Measurements from ENCODE around the gene UPF2.
"Not testable (repeated sequence)": the region's sequence is repeated elsewhere in the genome, so short reads cannot be mapped to it uniquely, and the experiment has no call there.

UPF2 gene

DNA sequence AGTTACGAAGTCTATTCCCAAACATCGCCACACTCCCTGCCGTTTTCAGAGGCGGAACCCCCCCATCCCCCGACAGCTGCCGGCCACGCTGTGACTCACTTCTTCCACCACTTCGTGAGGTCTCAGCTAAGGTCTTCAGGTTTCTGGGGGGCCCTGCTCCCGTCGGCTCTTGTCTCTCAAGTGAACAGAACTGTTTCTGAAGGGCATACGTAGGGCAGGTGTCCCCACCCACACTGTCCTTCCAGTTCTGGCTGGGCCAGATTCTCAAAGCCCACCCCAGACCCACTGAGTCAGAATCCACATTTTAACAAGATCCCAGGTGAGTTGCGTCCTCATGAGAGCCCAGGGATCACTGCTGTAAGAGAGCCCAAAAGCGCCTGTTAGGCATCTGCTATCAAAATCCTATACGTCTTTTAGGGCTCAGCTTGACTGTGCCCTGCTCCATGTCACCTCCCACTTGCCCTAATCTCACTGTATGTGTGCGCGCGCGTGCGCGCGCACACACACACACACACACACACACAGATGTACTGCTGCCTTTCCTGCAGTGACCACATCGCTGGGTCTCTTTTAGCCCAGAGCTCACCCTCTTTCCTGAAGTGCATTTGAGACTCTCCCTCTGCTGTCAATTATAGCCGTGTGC is 140.7 kb downstream of the UPF2 start:
- DNase-seq = no peak

GRCh38 chr10:11901454-11901832 is 141.2 kb downstream of the UPF2 start:
- DNase-seq = no peak

GRCh38 chr10:11901036-11901301 is 141.6 kb downstream of the UPF2 start:
- no peak for DNase-seq

GRCh38 chr10:11899067-11899876 is 143.3 kb downstream of the UPF2 start:
- DNase-seq = no peak

DNA sequence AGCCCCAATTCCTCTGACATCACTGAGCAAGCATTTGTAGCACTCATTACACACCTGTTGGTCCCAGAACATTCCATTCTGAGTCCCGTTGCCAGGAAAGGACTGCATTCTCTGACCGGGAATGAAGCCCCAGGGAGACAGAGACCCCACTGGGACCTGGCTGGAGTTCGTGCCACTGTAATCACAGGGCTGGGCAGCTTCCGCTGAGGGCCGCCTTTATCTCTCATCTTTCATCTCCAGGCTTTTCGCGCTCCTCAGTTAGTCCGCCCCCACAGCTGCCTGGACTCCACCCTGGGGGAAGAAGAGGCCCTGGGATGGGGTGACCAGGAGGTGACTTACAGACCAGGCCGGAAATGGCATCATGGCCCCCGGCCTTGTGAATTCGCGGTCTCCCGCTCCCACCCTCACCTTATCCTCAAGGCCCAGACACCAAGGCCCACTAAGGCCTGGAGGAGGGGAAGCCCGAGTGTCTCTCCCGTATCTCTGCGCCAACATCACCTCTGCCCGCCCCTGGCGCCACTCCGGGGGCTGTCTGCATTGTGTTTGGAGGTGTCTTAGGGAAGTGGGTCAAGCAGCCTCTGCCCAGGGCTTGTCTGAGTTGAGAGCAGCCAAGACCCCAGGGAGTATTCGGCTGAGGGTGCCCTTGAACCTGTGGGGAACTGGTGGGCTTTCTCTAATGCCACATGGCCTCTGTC is 144.1 kb downstream of the UPF2 start:
- DNase-seq = no peak

DNA sequence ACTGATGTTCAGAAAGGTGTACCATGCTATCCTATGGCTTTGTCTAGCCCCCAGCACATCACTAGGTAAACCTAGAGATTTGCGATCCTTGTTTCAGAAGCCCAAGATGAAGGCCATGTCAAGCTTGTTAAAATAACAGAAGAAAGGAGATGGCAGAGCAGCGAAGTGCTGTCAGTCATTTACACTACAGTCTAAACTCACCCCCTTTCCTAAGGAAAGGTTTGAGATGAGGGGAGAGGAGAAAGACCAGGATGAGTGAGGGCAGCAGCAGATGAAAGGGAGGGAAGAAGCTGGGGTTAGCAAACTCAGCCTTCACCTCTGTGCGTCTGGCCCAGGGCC is 144.6 kb downstream of the UPF2 start:
- no peak for DNase-seq

- no peak for DNase-seq
Observed at GRCh38 chr10:11896549-11897200, 145.9 kb downstream of the UPF2 start.

GRCh38 chr10:11895598-11895997 is 147.0 kb downstream of the UPF2 start:
- no peak for DNase-seq

GRCh38 chr10:11895108-11895466 is 147.5 kb downstream of the UPF2 start:
- DNase-seq = no peak

DNA sequence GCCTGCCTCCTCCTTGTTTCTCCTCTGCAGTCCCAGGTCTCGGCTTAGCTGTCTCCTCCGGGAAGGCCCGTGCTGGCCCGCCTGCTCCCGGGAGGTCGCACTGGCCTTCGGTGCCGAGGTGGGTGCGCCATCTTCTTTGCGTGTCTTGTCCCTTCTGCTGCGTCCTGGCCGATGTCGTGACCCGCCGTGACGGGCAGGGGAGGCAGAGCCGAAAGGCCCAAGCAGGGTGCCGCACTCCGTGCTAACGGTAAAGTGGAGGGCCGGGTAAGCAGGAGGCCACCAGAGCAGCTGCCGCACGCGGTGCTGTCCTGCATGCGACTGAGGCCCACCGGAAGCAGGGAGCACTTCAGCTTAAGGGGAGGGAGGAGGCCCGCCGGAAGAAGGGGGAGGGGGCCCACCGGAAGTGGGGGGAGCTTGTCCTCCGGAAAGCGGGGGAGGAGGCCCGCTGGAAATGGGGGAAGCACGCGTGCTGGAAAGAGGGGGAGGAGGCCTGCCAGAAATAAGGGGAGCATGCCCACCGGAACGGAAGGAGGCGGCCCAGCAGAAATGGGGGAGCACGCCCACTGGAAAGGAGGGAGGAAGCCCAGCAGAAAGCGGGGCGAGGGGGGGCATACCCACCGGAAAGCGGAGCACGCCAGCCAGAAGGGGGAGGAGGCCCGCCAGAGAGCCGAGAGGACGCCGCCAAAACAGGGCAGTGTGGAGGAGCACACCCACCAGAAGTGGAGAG is 148.1 kb downstream of the UPF2 start:
- DNase-seq = no peak

- DNase-seq = no peak
Observed at GRCh38 chr10:11893749-11894278, 148.8 kb downstream of the UPF2 start.

DNA sequence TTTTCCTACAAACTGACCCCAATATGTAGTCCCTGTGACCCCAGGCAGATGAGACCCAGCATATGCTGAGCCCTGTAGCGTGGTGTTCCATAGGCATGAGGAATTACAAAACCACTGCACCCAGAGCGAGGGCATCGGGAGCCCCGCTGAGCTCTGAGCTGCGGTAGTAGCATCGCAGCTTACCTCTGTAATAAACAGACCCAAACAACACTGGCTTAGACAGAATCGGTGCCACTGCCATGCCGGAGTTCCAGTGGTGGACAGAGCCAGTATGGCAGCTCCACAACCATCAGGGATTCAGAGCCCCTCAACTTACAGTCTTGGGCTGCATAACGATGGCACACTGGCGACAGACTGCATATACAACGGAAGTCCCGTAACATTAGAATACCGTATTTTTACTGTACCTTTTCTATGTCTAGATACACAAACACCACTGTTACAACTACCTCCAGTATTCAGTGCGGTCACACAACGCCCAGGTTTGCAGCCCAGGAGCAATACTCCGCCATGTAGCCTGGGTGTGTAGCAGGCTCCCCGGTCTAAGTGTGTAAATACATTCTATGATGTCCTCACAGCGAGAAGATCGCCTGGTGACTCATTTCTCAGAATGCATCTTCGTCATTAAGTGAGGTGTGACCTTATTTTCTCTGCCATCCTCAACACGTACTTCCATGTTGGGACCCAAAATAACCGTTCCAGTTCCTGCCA is 150.7 kb downstream of the UPF2 start:
- no peak for DNase-seq

- not testable (repeated sequence) for DNase-seq
Observed at GRCh38 chr10:11889263-11889662, 153.3 kb downstream of the UPF2 start.

GRCh38 chr10:11887381-11888227 is 155.0 kb downstream of the UPF2 start:
- DNase-seq = no peak

- no peak for DNase-seq
Observed at GRCh38 chr10:11886851-11887250, 155.8 kb downstream of the UPF2 start.

DNA sequence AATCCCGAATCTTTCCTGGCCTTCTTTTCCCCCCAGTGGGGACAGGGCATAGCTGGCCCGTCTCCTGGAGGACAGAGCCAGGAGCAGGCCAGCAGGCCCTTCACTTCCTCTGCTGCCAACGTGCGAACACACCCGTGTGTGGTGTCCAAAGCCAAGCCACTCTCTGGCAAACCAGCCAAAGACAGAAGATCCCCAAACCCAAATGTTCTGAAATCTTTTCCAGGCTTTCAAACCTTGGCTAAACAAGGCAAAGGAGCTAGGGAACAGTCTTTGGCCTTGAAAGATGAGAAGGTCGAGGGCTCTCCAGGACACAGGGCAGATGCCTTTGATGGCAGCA is 156.5 kb downstream of the UPF2 start:
- DNase-seq = no peak

DNA sequence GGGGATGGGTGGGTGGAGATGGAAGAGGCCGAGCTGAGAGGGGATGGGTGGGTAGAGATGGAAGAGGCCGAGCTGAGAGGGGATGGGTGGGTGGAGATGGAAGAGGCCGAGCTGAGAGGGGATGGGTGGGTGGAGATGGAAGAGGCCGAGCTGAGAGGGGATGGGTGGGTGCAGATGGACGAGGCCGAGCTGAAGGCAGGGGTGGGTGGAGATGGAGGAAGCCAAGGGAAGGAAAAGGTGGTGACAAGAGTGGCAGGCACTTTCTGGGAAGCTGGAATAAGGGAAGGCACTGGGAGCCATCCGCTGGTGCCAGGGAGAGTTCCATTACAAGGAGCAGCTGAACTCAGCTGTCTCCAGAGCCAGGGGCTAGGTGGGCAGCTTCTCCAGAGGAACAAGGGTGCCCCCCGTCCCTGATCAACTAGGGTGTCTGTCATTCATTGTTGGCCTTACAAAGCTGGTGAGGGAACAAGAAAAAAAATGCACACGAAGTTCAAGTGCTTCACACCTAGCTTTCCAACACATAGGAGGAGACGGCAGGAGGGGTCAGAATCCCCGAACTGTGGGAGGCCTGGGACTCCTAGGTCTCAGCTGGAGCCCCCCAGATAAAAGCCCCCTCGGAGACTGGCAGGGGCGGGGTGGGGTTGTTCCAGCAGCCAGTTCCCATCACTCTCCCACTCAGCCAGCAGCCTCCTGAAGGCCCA is 157.0 kb downstream of the UPF2 start:
- DNase-seq = no peak

GRCh38 chr10:11884706-11885423 is 157.7 kb downstream of the UPF2 start:
- no peak for DNase-seq

GRCh38 chr10:11882646-11883375 is 159.8 kb downstream of the UPF2 start:
- no peak for DNase-seq
